H9 (cell line): ENCODE data around the gene IL9R. TPM values are rescaled to one million over a fixed set of nuclear protein-coding genes. Genes with fewer than 3 reads are reported as not detected.
"Not testable (repeated sequence)": the region's sequence is repeated elsewhere in the genome, so short reads cannot be mapped to it uniquely, and the experiment has no call there.

Experiments
- DNase-seq: peaks from one replicate; pipeline ENCODE4 v3.0.0-alpha.2; 2017
- H2AFZ ChIP-seq: one replicate; pipeline ENCODE4 v1.6.1; 2013; ENCODE audit warnings: mild to moderate bottlenecking, low read length, control low read depth, moderate library complexity
- H2AK5ac ChIP-seq: 2 replicates; pipeline ENCODE4 v1.6.1; 2013; ENCODE audit warnings: low read length, control low read depth, mixed read lengths; ENCODE audit not compliant: insufficient read length
- H2BK120ac ChIP-seq: one replicate; pipeline ENCODE4 v1.6.1; 2013; ENCODE audit warnings: low read depth, mild to moderate bottlenecking, low read length, control low read depth, inconsistent platforms; ENCODE audit not compliant: poor library complexity, severe bottlenecking
- H2BK12ac ChIP-seq: 2 replicates; pipeline ENCODE4 v1.6.1; 2013; ENCODE audit warnings: low read length, control low read depth, mixed read lengths, low read depth; ENCODE audit not compliant: insufficient read length
- H2BK15ac ChIP-seq: 2 replicates; pipeline ENCODE4 v1.6.1; 2013; ENCODE audit warnings: low read depth, low read length, control low read depth
- H2BK20ac ChIP-seq: one replicate; pipeline ENCODE4 v1.6.1; 2013; ENCODE audit warnings: low read depth, mild to moderate bottlenecking, low read length, control low read depth, inconsistent platforms; ENCODE audit not compliant: poor library complexity, severe bottlenecking
- H2BK5ac ChIP-seq: 2 replicates; pipeline ENCODE4 v1.6.1; 2013; ENCODE audit warnings: low read length, control low read depth, mixed read lengths; ENCODE audit not compliant: insufficient read length
- H3K14ac ChIP-seq: 2 replicates; pipeline ENCODE4 v1.6.1; 2013; ENCODE audit warnings: low read length, control low read depth; ENCODE audit not compliant: insufficient read depth
- H3K18ac ChIP-seq: 2 replicates; pipeline ENCODE4 v1.6.1; 2013; ENCODE audit warnings: low read depth, mild to moderate bottlenecking, mixed read lengths, low read length, control low read depth; ENCODE audit not compliant: insufficient read length
- H3K23ac ChIP-seq: 2 replicates; pipeline ENCODE4 v1.6.1; 2013; ENCODE audit warnings: low read length, control low read depth, mixed read lengths, low read depth; ENCODE audit not compliant: insufficient read length
- H3K23me2 ChIP-seq: 2 replicates; pipeline ENCODE4 v1.6.1; 2013; ENCODE audit warnings: low read depth, mild to moderate bottlenecking, mixed read lengths, low read length, control low read depth; ENCODE audit not compliant: insufficient read length, poor library complexity, severe bottlenecking
- H3K27ac ChIP-seq: 2 replicates; pipeline ENCODE4 v1.5.1; 2013; ENCODE audit warnings: low read length, control low read depth, mixed read lengths, low read depth; ENCODE audit not compliant: insufficient read length
- H3K27me3 ChIP-seq: 2 replicates; pipeline ENCODE4 v1.6.1; 2013; ENCODE audit warnings: low read length, control low read depth, inconsistent platforms; ENCODE audit not compliant: insufficient read depth
- H3K4ac ChIP-seq: 2 replicates; pipeline ENCODE4 v1.6.1; 2013; ENCODE audit warnings: low read depth, mild to moderate bottlenecking, control low read depth, inconsistent platforms, low read length, moderate library complexity
- H3K4me1 ChIP-seq: 2 replicates; pipeline ENCODE4 v1.6.1; 2013; ENCODE audit warnings: low read length, control low read depth, inconsistent platforms; ENCODE audit not compliant: insufficient read depth
- H3K4me2 ChIP-seq: 2 replicates; pipeline ENCODE4 v1.6.1; 2013; ENCODE audit warnings: low read length, control low read depth, mixed read lengths; ENCODE audit not compliant: insufficient read length, insufficient read depth
- H3K56ac ChIP-seq: 2 replicates; pipeline ENCODE4 v1.6.1; 2013; ENCODE audit warnings: low read depth, mild to moderate bottlenecking, mixed read lengths, low read length, control low read depth; ENCODE audit not compliant: insufficient read length
- H3K79me1 ChIP-seq: 2 replicates; pipeline ENCODE4 v1.6.1; 2013; ENCODE audit warnings: low read depth, mild to moderate bottlenecking, moderate library complexity, low read length, control low read depth, inconsistent platforms; ENCODE audit not compliant: insufficient read depth, poor library complexity, severe bottlenecking
- H3K79me2 ChIP-seq: 2 replicates; pipeline ENCODE4 v1.6.1; 2013; ENCODE audit warnings: low read length, control low read depth, inconsistent platforms; ENCODE audit not compliant: insufficient read depth
- H3K9ac ChIP-seq: 2 replicates; pipeline ENCODE4 v1.6.1; 2013; ENCODE audit warnings: low read length, control low read depth, mixed read lengths; ENCODE audit not compliant: insufficient read length; ENCODE audit errors: extremely low read depth
- H3K9me3 ChIP-seq: one replicate; pipeline ENCODE4 v1.6.1; 2013; ENCODE audit warnings: low read depth, low read length, inconsistent platforms; ENCODE audit not compliant: control insufficient read depth
- H3T11ph ChIP-seq: one replicate; pipeline ENCODE4 v1.6.1; 2013; ENCODE audit warnings: mild to moderate bottlenecking, low read length, control low read depth, inconsistent platforms
- H4K20me1 ChIP-seq: one replicate; pipeline ENCODE4 v1.6.1; 2013; ENCODE audit not compliant: control insufficient read depth, insufficient read length, insufficient read depth
- H4K5ac ChIP-seq: 2 replicates; pipeline ENCODE4 v1.6.1; 2013; ENCODE audit warnings: low read depth, mild to moderate bottlenecking, mixed read lengths, low read length, control low read depth; ENCODE audit not compliant: insufficient read length
- H4K8ac ChIP-seq: replicated peaks from 2 replicates; pipeline ENCODE4 v1.6.1; 2013; ENCODE audit warnings: low read length, control low read depth, mixed read lengths, low read depth; ENCODE audit not compliant: insufficient read length
- H4K91ac ChIP-seq: 2 replicates; pipeline ENCODE4 v1.6.1; 2013; ENCODE audit warnings: low read depth, mild to moderate bottlenecking, moderate library complexity, mixed read lengths, low read length, control low read depth; ENCODE audit not compliant: insufficient read length
- H3K27ac Mint-ChIP-seq, 3 experiments: 2 replicates in 2 of 3; 3 replicates in 1 of 3; pipeline ENCODE4 v1.8.0; 2020 to 2021; ENCODE audit warnings: mixed read lengths in 3 of 3, mild to moderate bottlenecking in 1 of 3, moderate library complexity in 1 of 3
- H3K27me3 Mint-ChIP-seq: 2 replicates; pipeline ENCODE4 v1.8.0; 2021; ENCODE audit warnings: low read depth, mild to moderate bottlenecking, moderate library complexity, mixed read lengths
- H3K36me3 Mint-ChIP-seq, 3 experiments: 2 replicates in 2 of 3; 3 replicates in 1 of 3; pipeline ENCODE4 v1.8.0; 2020 to 2021; ENCODE audit warnings: low read depth in 3 of 3, mixed read lengths in 3 of 3; ENCODE audit not compliant: insufficient read depth in 1 of 3
- H3K4me1 Mint-ChIP-seq, 2 experiments: 2 replicates each; pipeline ENCODE4 v1.8.0; 2020; ENCODE audit warnings: mixed read lengths in 2 of 2
- H3K4me3 Mint-ChIP-seq, 2 experiments: 2 replicates in 1 of 2; 3 replicates in 1 of 2; pipeline ENCODE4 v1.8.0; 2020 to 2021; ENCODE audit warnings: mild to moderate bottlenecking in 2 of 2, mixed read lengths in 2 of 2, moderate library complexity in 1 of 2
- H3K9me3 Mint-ChIP-seq, 2 experiments: 2 replicates in 1 of 2; 3 replicates in 1 of 2; pipeline ENCODE4 v1.8.0; 2020; ENCODE audit warnings: mild to moderate bottlenecking in 2 of 2, mixed read lengths in 2 of 2, moderate library complexity in 1 of 2
- WGBS: extraction: QIAGEN DNeasy Blood & Tissue Kit; methylation state at CpG from one replicate; pipeline ENCODE4 v1.1.7; 2013; ENCODE audit warnings: missing lambda C conversion rate, low lambda C conversion rate, mixed read lengths; ENCODE audit not compliant: insufficient read length; ENCODE audit errors: extremely low coverage; 5-methylcytosine and 5-hydroxymethylcytosine counted together
- total RNA-seq: library from RNA; stranded (reverse); gene quantifications from 2 replicates; pipeline ENCODE4 v1.2.1, GENCODE V29; 2021
- TF ChIP-seq, protein P1 (sequence below): fragments of 200-600 bp; sonication (generic); conservative IDR thresholded peaks from 3 replicates; pipeline ENCODE4 v1.8.0; 2021; ENCODE audit warnings: antibody characterized with exemption, mild to moderate bottlenecking

IL9R gene
- total RNA-seq, 1 experiment from 2014 or later: 0.72 TPM

DNA sequence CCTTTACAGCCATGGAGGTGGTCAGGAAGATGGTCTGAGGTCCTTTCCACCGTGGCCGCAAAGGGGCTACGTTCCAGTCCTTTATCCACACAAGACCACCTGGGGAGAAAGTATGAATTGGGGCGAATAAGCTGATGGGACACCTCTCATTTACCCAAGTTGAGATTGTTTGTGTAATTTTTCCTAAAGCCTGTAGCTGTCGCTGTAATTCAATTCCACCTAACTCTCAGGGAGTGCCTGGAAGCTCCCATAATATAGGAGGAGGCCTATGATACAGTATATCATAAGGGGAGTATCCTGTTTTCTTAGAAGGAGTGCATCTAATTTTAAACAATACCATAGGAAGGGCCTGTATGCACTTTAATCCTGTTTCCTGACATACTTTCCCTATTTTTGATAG lies 25.8 kb upstream of the IL9R start:
- not testable (repeated sequence) for H3K4me1 Mint-ChIP-seq, DNase-seq, H3K14ac ChIP-seq, H3T11ph ChIP-seq, H3K56ac ChIP-seq, H3K4me1 ChIP-seq, H2BK120ac ChIP-seq, H3K4me3 Mint-ChIP-seq, H3K79me1 ChIP-seq, H3K27ac Mint-ChIP-seq, H4K91ac ChIP-seq, H3K27ac ChIP-seq, H4K8ac ChIP-seq, H3K23ac ChIP-seq, H3K9ac ChIP-seq, H2BK5ac ChIP-seq, H3K18ac ChIP-seq, H3K23me2 ChIP-seq, H3K79me2 ChIP-seq, H3K4me2 ChIP-seq, H2AFZ ChIP-seq, H3K4ac ChIP-seq, H3K27me3 ChIP-seq, H2AK5ac ChIP-seq, H2BK12ac ChIP-seq, H2BK20ac ChIP-seq, H4K5ac ChIP-seq, H4K20me1 ChIP-seq, H3K27me3 Mint-ChIP-seq, H2BK15ac ChIP-seq
- H3K9me3 ChIP-seq: peaks cover 28% of the 10 kb centered on the region
- WGBS: no CpG with 5 or more reads among the region's 5 CpGs
- Mint-ChIP-seq H3K9me3 (peaks cover 79 to 80% of the 10 kb centered on the region in 2 experiments), H3K36me3 (peaks cover 11 to 19% (median 16%) of the 10 kb centered on the region in 3 experiments)
- TF ChIP-seq, protein P1, sequence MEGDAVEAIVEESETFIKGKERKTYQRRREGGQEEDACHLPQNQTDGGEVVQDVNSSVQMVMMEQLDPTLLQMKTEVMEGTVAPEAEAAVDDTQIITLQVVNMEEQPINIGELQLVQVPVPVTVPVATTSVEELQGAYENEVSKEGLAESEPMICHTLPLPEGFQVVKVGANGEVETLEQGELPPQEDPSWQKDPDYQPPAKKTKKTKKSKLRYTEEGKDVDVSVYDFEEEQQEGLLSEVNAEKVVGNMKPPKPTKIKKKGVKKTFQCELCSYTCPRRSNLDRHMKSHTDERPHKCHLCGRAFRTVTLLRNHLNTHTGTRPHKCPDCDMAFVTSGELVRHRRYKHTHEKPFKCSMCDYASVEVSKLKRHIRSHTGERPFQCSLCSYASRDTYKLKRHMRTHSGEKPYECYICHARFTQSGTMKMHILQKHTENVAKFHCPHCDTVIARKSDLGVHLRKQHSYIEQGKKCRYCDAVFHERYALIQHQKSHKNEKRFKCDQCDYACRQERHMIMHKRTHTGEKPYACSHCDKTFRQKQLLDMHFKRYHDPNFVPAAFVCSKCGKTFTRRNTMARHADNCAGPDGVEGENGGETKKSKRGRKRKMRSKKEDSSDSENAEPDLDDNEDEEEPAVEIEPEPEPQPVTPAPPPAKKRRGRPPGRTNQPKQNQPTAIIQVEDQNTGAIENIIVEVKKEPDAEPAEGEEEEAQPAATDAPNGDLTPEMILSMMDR: peak; percentile 44; the same call in 2 of the 3 replicates

DNA sequence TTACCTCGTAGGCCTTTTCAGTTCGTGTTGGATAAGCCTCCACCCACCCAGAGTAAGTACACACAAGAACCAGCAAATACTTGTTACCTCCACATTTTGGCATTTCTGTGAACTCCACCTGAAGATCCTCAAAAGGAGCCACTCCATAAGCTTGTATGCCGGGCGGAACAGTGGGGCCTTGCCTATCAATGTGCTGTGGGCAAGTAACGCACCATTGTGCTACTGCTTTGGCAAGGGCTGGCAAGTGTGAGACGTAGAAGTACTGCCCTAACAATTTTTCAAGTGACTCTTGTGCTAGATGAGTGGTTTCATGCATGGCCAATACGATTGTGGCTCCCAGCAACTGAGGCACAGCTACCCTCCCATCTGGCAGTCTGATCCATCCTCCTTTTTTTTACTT lies 25.3 kb upstream of the IL9R start:
- Mint-ChIP-seq H3K9me3 (peaks cover 80% of the 10 kb centered on the region in 2 experiments), H3K36me3 (peaks cover 11 to 20% (median 12%) of the 10 kb centered on the region in 3 experiments)
- not testable (repeated sequence) for H3K4me3 Mint-ChIP-seq, H2BK12ac ChIP-seq, H3K27ac ChIP-seq, H3K27me3 ChIP-seq, H2BK15ac ChIP-seq, H3K9ac ChIP-seq, H4K5ac ChIP-seq, H2AFZ ChIP-seq, H3K14ac ChIP-seq, H4K8ac ChIP-seq, H3K4me1 Mint-ChIP-seq, H3K79me2 ChIP-seq, H3K56ac ChIP-seq, DNase-seq, H2BK5ac ChIP-seq, H3K27me3 Mint-ChIP-seq, H3K79me1 ChIP-seq, H3K4me1 ChIP-seq, H3K18ac ChIP-seq, H3K4ac ChIP-seq, H2BK120ac ChIP-seq, H4K91ac ChIP-seq, H3K27ac Mint-ChIP-seq, H3K4me2 ChIP-seq, H3K23ac ChIP-seq, H3K23me2 ChIP-seq, H3T11ph ChIP-seq, H2AK5ac ChIP-seq, H2BK20ac ChIP-seq, H4K20me1 ChIP-seq
- WGBS: no CpG with 5 or more reads among the region's 7 CpGs
- H3K9me3 ChIP-seq: peaks cover 23% of the 10 kb centered on the region
